NCI-H345 treated with DMSO at 0.1 percent for 48 hours (cell line): ENCODE results near the gene HNRNPAB.
"Not testable (repeated sequence)": the region's sequence is repeated elsewhere in the genome, so short reads cannot be mapped to it uniquely, and the experiment has no call there.

ENCODE experiments used
- DNase-seq: peaks from one replicate; lab custom pipeline; 2025; ENCODE audit not compliant: unreplicated experiment; lab: John Stamatoyannopoulos, UW

HNRNPAB gene

GRCh38 chr5:178196281-178196812, 8.0 kb upstream of the HNRNPAB start:
- DNase-seq, result no peak

- DNase-seq, result no peak
Measured at GRCh38 chr5:178196986-178197385, 7.3 kb upstream of the HNRNPAB start.

GRCh38 chr5:178198151-178198550, 6.2 kb upstream of the HNRNPAB start:
- DNase-seq, result not testable (repeated sequence)

- DNase-seq, result no peak
Measured at GRCh38 chr5:178198706-178199105, 5.6 kb upstream of the HNRNPAB start.

- no peak for DNase-seq
Measured at GRCh38 chr5:178199581-178200434, 4.5 kb upstream of the HNRNPAB start.

GRCh38 chr5:178201221-178201926, 3.0 kb upstream of the HNRNPAB start:
- DNase-seq, result no peak

- no peak for DNase-seq
Measured at GRCh38 chr5:178201927-178202235, 2.5 kb upstream of the HNRNPAB start.

GRCh38 chr5:178202541-178202940, 1.8 kb upstream of the HNRNPAB start:
- no peak for DNase-seq

- peak; percentile 14 for DNase-seq
Measured at GRCh38 chr5:178203670-178204181, 607 bp upstream of the HNRNPAB start.

- DNase-seq, result peak; percentile 25
Measured at GRCh38 chr5:178204935-178205748, 809 bp downstream of the HNRNPAB start.

- no peak for DNase-seq
Measured at GRCh38 chr5:178205749-178206047, 1.4 kb downstream of the HNRNPAB start.

- DNase-seq, result no peak
Measured at GRCh38 chr5:178206166-178207101, 2.1 kb downstream of the HNRNPAB start.

GRCh38 chr5:178207183-178207916, 3.0 kb downstream of the HNRNPAB start:
- DNase-seq, result no peak

- DNase-seq, result no peak
Measured at GRCh38 chr5:178207917-178208280, 3.6 kb downstream of the HNRNPAB start.

GRCh38 chr5:178208540-178209227, 4.4 kb downstream of the HNRNPAB start:
- no peak for DNase-seq

- no peak for DNase-seq
Measured at GRCh38 chr5:178209334-178210072, 5.2 kb downstream of the HNRNPAB start.

- DNase-seq, result no peak
Measured at GRCh38 chr5:178210073-178210535, 5.8 kb downstream of the HNRNPAB start.

- no peak for DNase-seq
Measured at GRCh38 chr5:178210686-178211085, 6.4 kb downstream of the HNRNPAB start.
